Keratinocyte (primary cell): Measurements from ENCODE around the gene PDCD1LG2.

Experiments used
- EZH2 ChIP-seq: IDR thresholded peaks from one replicate; pipeline ENCODE4 v1.6.1; 2012; ENCODE audit warnings: inconsistent platforms, mild to moderate bottlenecking, low read length, moderate library complexity
- TF ChIP-seq, protein P1 (sequence below), 3 experiments: IDR thresholded peaks in 1 of 3; conservative IDR thresholded peaks in 1 of 3; optimal IDR thresholded peaks in 1 of 3; 2 replicates in 2 of 3; 3 replicates in 1 of 3; pipeline versions ENCODE3 to v1.5.1; 2011; ENCODE audit warnings: low read length in 3 of 3, mild to moderate bottlenecking in 3 of 3, moderate library complexity in 2 of 3, control low read depth in 1 of 3, inconsistent platforms in 1 of 3; ENCODE audit not compliant: insufficient read depth in 2 of 3; ENCODE audit errors: extremely low read depth in 1 of 3

GRCh38 chr9:5515261-5515650, 4.9 kb downstream of the PDCD1LG2 start:
- TF ChIP-seq, protein P1, sequence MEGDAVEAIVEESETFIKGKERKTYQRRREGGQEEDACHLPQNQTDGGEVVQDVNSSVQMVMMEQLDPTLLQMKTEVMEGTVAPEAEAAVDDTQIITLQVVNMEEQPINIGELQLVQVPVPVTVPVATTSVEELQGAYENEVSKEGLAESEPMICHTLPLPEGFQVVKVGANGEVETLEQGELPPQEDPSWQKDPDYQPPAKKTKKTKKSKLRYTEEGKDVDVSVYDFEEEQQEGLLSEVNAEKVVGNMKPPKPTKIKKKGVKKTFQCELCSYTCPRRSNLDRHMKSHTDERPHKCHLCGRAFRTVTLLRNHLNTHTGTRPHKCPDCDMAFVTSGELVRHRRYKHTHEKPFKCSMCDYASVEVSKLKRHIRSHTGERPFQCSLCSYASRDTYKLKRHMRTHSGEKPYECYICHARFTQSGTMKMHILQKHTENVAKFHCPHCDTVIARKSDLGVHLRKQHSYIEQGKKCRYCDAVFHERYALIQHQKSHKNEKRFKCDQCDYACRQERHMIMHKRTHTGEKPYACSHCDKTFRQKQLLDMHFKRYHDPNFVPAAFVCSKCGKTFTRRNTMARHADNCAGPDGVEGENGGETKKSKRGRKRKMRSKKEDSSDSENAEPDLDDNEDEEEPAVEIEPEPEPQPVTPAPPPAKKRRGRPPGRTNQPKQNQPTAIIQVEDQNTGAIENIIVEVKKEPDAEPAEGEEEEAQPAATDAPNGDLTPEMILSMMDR (optimal IDR thresholded peaks at IDR 0.05 in 1 of 3, IDR thresholded peaks at IDR 0.05 in 1 of 3, conservative IDR thresholded peaks at IDR 0.05 in 1 of 3; ENCODE audit: extremely low read depth in 1 of 3, insufficient read depth in 2 of 3, low read length in 3 of 3), result no peak
- TF ChIP-seq EZH2, result no peak
